Suppressor macrophage (primary cell): ENCODE measurements around the gene COPB1.
"Not testable (repeated sequence)": the region's sequence is repeated elsewhere in the genome, so short reads cannot be mapped to it uniquely, and the experiment has no call there.

Experiments
- DNase-seq, 4 experiments: peaks; one replicate each; pipeline ENCODE4 v3.0.0-alpha.2; 2020 to 2022
- total RNA-seq, 17 experiments: gene quantifications; one replicate each; lab custom pipeline; 2026; ENCODE audit warnings: mixed read lengths in 6 of 17, inconsistent platforms in 3 of 17; lab: John Stamatoyannopoulos, UW

Gene COPB1, protein sequence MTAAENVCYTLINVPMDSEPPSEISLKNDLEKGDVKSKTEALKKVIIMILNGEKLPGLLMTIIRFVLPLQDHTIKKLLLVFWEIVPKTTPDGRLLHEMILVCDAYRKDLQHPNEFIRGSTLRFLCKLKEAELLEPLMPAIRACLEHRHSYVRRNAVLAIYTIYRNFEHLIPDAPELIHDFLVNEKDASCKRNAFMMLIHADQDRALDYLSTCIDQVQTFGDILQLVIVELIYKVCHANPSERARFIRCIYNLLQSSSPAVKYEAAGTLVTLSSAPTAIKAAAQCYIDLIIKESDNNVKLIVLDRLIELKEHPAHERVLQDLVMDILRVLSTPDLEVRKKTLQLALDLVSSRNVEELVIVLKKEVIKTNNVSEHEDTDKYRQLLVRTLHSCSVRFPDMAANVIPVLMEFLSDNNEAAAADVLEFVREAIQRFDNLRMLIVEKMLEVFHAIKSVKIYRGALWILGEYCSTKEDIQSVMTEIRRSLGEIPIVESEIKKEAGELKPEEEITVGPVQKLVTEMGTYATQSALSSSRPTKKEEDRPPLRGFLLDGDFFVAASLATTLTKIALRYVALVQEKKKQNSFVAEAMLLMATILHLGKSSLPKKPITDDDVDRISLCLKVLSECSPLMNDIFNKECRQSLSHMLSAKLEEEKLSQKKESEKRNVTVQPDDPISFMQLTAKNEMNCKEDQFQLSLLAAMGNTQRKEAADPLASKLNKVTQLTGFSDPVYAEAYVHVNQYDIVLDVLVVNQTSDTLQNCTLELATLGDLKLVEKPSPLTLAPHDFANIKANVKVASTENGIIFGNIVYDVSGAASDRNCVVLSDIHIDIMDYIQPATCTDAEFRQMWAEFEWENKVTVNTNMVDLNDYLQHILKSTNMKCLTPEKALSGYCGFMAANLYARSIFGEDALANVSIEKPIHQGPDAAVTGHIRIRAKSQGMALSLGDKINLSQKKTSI
- total RNA-seq: 165 to 338 (median 255) reads per million in 17 experiments

GRCh38 chr11:14499560-14500180, at the start of gene COPB1:
TSS of gene COPB1 (minus strand) at chr11:14499811. CDS start at chr11:14498928, 883 bp downstream.
- peak; percentile 90 to 96 (median 94) for DNase-seq

DNA sequence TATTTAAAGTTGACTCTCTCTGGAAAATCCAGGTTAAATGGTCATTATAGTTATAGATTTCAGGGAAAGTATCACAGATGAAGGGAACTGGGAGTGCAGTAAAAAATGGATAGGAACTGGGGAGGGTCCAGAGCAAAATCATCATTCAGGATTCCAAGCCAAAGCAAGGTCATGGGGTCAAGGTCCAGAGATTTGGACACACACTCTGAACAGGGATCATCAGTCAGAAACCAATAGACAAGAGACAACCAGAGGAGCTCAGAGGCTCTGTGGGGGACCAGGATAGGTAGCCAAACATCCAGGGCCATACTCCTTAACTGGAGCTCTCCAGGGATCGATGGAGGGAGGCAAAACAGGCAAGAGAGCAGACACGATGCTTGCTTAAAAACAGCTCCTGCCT, 47.8 kb upstream of the COPB1 start:
- no peak for DNase-seq

GRCh38 chr11:14546672-14547071, 47.1 kb upstream of the COPB1 start:
- DNase-seq: peak in 2 of 4 experiments; percentile 43 to 56

DNA sequence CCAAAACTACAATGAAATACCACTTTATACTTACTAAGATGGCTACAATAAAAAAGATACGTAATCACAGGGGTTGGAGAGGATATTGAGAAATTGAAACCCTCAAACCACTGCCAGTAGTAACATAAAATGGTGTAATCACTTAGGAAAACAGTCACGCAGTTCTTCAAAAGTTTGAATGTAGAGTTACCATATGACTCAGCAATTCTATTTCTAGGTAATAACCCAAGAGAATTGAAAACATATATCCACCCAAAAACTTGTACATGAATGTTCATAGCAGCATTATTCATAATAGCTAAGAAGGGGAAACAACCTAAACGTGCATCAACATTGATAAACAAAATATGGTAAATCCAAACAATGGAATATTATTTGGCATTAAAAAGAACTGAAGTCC, 45.0 kb upstream of the COPB1 start:
- DNase-seq: peak; percentile 24 to 86 (median 58)

- no peak for DNase-seq
These were observed 43.6 kb upstream of the COPB1 start for GRCh38 chr11:14543260-14543659.

DNA sequence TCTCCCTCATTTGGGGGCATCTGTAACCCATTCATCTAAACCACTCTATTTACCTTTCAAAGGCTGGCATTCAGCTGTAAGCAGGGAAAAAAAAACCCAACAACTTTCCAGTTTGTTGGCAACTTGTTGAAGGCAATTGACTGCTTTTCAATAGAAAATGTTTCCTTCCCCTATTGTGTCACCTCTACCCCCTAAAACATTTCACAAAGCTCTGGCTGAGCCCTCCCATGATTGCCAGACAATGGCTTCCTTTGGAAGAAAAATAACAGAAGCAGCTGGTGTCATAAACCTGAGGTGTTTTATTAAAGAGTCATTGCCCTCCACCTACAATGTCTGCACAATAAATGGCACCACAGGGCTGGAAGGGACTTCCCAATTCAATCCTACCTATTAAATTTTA, 42.7 kb upstream of the COPB1 start:
- peak; percentile 44 to 65 (median 59) for DNase-seq

DNA sequence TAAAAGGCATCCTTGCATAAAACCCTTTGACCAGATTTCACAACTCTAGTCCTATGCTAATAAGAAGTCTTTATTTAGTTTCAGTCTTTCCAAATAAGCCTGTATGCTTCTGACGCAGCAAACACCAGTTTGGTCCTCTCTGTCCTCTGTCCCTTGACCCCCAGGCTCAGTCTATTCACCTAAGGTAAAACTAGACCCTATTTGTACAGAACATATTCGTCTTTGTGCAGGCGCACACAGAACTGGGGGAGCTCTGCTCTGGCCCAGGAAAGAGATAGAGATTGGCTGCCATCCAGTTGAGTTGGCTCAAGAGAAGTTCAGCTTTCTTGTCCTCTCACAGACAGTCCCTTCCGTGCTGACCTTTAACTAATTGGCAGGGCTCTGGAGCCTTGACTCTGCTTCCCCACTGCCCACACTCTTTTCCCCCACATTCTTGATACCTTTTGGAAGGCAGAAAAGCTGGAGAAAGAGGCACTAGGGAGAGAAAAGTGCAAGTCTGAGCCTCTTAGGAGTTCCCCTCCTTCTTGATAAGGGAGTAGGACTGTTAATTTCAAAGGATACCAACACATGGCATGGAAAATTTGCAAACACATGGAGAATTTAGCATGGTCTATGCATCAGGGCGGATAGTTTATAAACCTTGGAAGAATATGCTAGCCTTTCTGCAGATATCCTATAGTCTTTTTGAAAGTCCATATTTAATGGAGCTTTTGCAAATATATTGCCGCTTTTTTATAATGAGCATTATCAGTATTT, 41.8 kb upstream of the COPB1 start:
- peak; percentile 51 to 78 (median 68) for DNase-seq

- peak; percentile 30 to 56 (median 48) for DNase-seq
These were observed 40.4 kb upstream of the COPB1 start for GRCh38 chr11:14539982-14540421.

GRCh38 chr11:14538926-14539554, 39.4 kb upstream of the COPB1 start:
- no peak for DNase-seq

- no peak for DNase-seq
These were observed 38.8 kb upstream of the COPB1 start for GRCh38 chr11:14538271-14538925.

DNA sequence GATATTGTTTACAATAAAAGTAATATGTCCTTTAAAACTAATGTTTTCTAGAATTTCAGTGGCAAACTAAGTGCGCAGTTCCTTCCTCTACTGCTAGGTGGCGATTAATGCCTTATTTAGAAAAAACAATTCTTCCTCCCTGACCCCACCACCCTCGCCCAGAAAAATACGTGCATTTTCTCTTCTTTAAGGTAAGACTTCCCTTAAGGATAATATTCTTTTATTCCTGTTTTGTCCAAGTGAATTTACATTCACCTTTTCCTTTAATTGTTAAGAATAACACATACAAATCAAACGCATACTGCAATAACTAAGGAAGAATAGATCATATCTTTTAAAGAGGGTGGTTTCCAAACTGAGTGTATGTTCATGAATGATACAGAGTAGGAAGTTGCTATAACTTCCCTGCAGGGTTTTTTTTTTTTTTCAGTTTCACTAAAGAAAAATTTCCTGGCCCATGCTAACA, 37.6 kb upstream of the COPB1 start:
- peak; percentile 59 to 78 (median 74) for DNase-seq

- DNase-seq: not testable (repeated sequence)
These were observed 35.6 kb upstream of the COPB1 start for GRCh38 chr11:14535166-14535565.

DNA sequence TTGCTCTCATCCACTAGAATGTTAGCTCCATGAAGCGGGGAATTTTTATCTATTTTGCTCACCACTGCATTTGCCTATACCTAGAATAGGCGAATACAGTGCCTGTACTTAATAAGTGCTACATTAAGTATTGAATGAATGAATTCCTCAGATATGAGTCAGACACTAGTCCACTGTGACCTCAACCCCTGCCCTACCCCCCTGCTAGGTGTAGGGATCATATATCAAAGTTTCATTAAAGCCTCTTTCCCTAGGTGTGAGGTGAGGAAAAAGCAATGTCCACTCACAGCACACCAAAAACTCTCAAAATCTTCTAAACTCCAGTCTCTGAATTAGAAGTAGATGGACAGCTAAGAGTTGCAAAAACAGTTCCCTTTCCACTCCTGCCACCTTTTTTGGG, 30.3 kb upstream of the COPB1 start:
- DNase-seq: no peak

DNA sequence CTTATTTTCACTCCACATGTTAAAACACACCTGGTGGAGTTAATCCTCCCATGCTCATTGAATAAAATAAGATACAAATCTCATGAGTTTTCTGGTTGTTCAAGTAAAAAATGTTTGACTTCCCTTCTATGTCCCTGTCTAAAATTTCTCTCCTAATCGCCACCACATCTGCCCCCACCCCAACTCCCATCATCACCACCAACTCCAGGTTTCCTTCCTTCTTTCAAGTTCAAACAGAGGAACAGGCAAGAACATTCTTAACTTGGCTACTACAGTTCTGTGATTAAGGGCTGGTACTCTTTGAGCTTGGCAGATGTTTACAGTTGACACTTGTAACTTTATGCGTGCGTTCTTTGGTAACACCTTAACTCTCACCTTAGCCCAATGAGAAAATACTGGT, 29.7 kb upstream of the COPB1 start:
- no peak for DNase-seq

DNA sequence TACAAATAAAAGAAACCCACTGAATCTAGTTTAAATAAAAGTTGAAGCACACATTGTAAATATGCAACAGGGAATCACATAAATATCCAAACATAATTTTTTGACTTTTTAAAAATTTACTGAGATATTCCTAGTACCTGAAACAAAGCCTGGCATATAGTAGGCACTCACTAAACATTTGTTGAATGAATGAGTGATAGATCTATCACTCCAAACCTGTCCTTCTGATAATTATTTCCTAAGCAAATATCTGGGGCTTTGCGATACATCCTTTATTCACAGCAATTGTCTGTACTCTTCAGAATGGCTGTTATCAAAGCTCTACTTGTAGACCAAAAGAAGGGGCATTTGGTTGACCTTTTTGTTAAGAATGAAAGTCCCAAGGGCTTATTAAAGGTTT, 23.2 kb upstream of the COPB1 start:
- no peak for DNase-seq

GRCh38 chr11:14522245-14522644, 22.6 kb upstream of the COPB1 start:
- DNase-seq: no peak

- DNase-seq: no peak
These were observed 21.1 kb upstream of the COPB1 start for GRCh38 chr11:14520747-14521151.

GRCh38 chr11:14519917-14520746, 20.5 kb upstream of the COPB1 start, which contains the start of gene PSMA1:
TSS of gene PSMA1 (minus strand) at chr11:14520386. CDS start at chr11:14520299, 87 bp downstream.
- DNase-seq: peak; percentile 96 to 98 (median 98)

GRCh38 chr11:14519597-14519916, 19.9 kb upstream of the COPB1 start:
- DNase-seq: peak; percentile 62 to 80 (median 71)

GRCh38 chr11:14518820-14519219, 19.2 kb upstream of the COPB1 start:
- no peak for DNase-seq
